SK-N-SH treated with all-trans-retinoic acid at 6 μM for 48 hours (cell line): ENCODE data around the gene ZBTB22.

ENCODE experiments used
- ATAC-seq: fragments of 200-7000 bp; cut with Tn5 transposase; 3 replicates; pipeline ENCODE4 v1.9.1; 2020; ENCODE audit warnings: mild to moderate bottlenecking, moderate library complexity
- ARNTL ChIP-seq: fragments of 450-650 bp; formaldehyde crosslinking; IDR thresholded peaks from 2 replicates; pipeline ENCODE4 v1.5.0; 2020; ENCODE audit warnings: low read depth, mild to moderate bottlenecking, moderate library complexity, borderline replicate concordance
- BACH2 ChIP-seq: fragments of 250-450 bp; sonication (Bioruptor Pico); IDR thresholded peaks from 2 replicates; pipeline ENCODE4 v1.9.0; 2021; ENCODE audit warnings: mild to moderate bottlenecking, borderline replicate concordance
- CSDC2 ChIP-seq: fragments of 250-450 bp; sonication (Bioruptor Pico); IDR thresholded peaks from 2 replicates; pipeline ENCODE4 v1.5.0; 2020; ENCODE audit warnings: mild to moderate bottlenecking, moderate library complexity
- CSRNP3 ChIP-seq: fragments of 250-450 bp; sonication (Bioruptor Pico); IDR thresholded peaks from 2 replicates; pipeline ENCODE4 v1.5.1; 2021; ENCODE audit warnings: mild to moderate bottlenecking, moderate library complexity
- ESRRG ChIP-seq: fragments of 250-450 bp; sonication (Bioruptor Pico); IDR thresholded peaks from 2 replicates; pipeline ENCODE4 v1.6.1; 2021; ENCODE audit warnings: mild to moderate bottlenecking
- GLIS3 ChIP-seq: fragments of 250-450 bp; sonication (Bioruptor Pico); IDR thresholded peaks from 2 replicates; pipeline ENCODE4 v1.5.0; 2020; ENCODE audit warnings: mild to moderate bottlenecking, moderate library complexity
- ISL1 ChIP-seq: fragments of 250-450 bp; sonication (Bioruptor Pico); IDR thresholded peaks from 2 replicates; pipeline ENCODE4 v2.1.2; 2022; ENCODE audit warnings: mild to moderate bottlenecking, moderate library complexity
- OSR1 ChIP-seq: fragments of 250-450 bp; sonication (Bioruptor Pico); IDR thresholded peaks from 2 replicates; pipeline ENCODE4 v1.8.0; 2022; ENCODE audit warnings: moderate library complexity, mild to moderate bottlenecking, inconsistent platforms
- PATZ1 ChIP-seq: fragments of 250-450 bp; sonication (Bioruptor Pico); IDR thresholded peaks from 2 replicates; pipeline ENCODE4 v1.8.0; 2020; ENCODE audit warnings: mild to moderate bottlenecking, moderate library complexity, borderline replicate concordance
- RARB ChIP-seq: fragments of 250-450 bp; sonication (Bioruptor Pico); IDR thresholded peaks from 2 replicates; pipeline ENCODE4 v1.8.0; 2021; ENCODE audit warnings: mild to moderate bottlenecking, moderate library complexity
- TCF4 ChIP-seq: fragments of 250-450 bp; sonication (Bioruptor Pico); IDR thresholded peaks from 2 replicates; pipeline ENCODE4 v1.8.0; 2021; ENCODE audit warnings: mild to moderate bottlenecking, moderate library complexity, borderline replicate concordance
- TOX ChIP-seq: fragments of 250-450 bp; sonication (Bioruptor Pico); IDR thresholded peaks from 2 replicates; pipeline ENCODE4 v1.8.0; 2021; ENCODE audit warnings: mild to moderate bottlenecking, moderate library complexity, borderline replicate concordance
- ZC3H10 ChIP-seq: fragments of 250-450 bp; sonication (Bioruptor Pico); IDR thresholded peaks from 2 replicates; pipeline ENCODE4 v1.5.1; 2021; ENCODE audit warnings: mild to moderate bottlenecking, moderate library complexity
- ZFP3 ChIP-seq: fragments of 250-450 bp; sonication (Bioruptor Pico); IDR thresholded peaks from 2 replicates; pipeline ENCODE4 v1.5.0; 2020; ENCODE audit warnings: mild to moderate bottlenecking, moderate library complexity
- ZFP30 ChIP-seq: fragments of 450-650 bp; formaldehyde crosslinking; IDR thresholded peaks from 2 replicates; pipeline ENCODE4 v1.5.0; 2022; ENCODE audit warnings: mild to moderate bottlenecking, moderate library complexity
- ZNF565 ChIP-seq: fragments of 450-650 bp; formaldehyde crosslinking; conservative IDR thresholded peaks from 2 replicates; pipeline ENCODE4 v1.5.0; 2020; ENCODE audit warnings: low read depth, mild to moderate bottlenecking, moderate library complexity
- ZNF70 ChIP-seq: fragments of 450-650 bp; formaldehyde crosslinking; IDR thresholded peaks from 2 replicates; pipeline ENCODE4 v1.5.0; 2020; ENCODE audit warnings: mild to moderate bottlenecking, moderate library complexity
- ZNF8 ChIP-seq: fragments of 450-650 bp; formaldehyde crosslinking; IDR thresholded peaks from 2 replicates; pipeline ENCODE4 v1.5.0; 2020; ENCODE audit warnings: mild to moderate bottlenecking, moderate library complexity
- TF ChIP-seq, protein P1 (sequence below): fragments of 250-450 bp; sonication (Bioruptor Pico); IDR thresholded peaks from 2 replicates; pipeline ENCODE4 v1.8.0; 2021; ENCODE audit warnings: low read depth, mild to moderate bottlenecking, moderate library complexity, borderline replicate concordance
- TF ChIP-seq, protein P2 (sequence below): fragments of 250-450 bp; sonication (Bioruptor Pico); IDR thresholded peaks from 2 replicates; pipeline ENCODE4 v1.5.0; 2020; ENCODE audit warnings: mild to moderate bottlenecking, moderate library complexity
- TF ChIP-seq, protein P3 (sequence below): fragments of 250-450 bp; sonication (Bioruptor Pico); IDR thresholded peaks from 2 replicates; pipeline ENCODE4 v1.5.1; 2020; ENCODE audit warnings: low read depth, mild to moderate bottlenecking, moderate library complexity

Gene ZBTB22

DNA sequence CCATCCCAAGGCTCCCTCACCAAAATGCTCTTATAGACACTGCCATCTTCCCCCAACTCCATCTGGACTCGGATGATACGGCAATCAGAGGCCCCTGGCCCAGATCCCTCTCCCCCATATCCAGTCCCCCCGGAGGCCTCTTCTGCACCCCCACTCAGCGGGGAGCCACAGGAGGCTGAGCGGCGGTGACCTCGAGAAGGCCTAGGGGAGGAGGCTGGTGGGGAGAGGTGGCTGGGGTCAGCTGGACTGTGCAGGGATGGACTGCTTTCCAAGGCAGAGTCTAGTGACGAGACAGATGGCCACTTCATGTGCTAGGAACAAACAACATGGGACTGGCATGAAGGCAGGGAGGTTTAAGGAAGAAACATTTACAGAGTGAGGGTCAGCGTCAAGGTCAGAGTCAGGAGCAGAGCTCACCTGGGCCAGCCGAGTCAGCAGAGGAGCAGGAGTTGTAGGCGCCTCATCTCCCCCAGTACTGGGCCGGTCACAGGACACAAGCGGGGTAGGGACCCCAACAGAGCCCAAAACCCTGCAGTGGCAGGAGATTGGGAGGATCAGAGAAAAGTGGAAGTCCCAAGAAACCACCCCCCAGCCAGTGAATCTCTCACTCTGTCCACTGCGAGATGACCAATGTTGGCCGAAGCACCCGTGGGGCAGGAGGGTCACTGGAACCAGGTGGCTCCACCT lies 24.4 kb downstream of the ZBTB22 start:
- ATAC-seq = no peak
- TF ChIP-seq CSRNP3 (CRISPR knock-in tag) (no peak), ZNF8 (CRISPR knock-in tag) (no peak), CSDC2 (CRISPR knock-in tag) (no peak), ISL1 (CRISPR knock-in tag) (no peak), PATZ1 (CRISPR knock-in tag) (no peak), TCF4 (CRISPR knock-in tag) (no peak), OSR1 (no peak), ZNF565 (CRISPR knock-in tag) (no peak), ZC3H10 (CRISPR knock-in tag) (no peak), ZNF70 (no peak), ARNTL (CRISPR knock-in tag) (no peak), RARB (CRISPR knock-in tag) (no peak), ESRRG (no peak), TOX (no peak), GLIS3 (CRISPR knock-in tag) (no peak), ZFP30 (no peak)
- TF ChIP-seq, protein P1, sequence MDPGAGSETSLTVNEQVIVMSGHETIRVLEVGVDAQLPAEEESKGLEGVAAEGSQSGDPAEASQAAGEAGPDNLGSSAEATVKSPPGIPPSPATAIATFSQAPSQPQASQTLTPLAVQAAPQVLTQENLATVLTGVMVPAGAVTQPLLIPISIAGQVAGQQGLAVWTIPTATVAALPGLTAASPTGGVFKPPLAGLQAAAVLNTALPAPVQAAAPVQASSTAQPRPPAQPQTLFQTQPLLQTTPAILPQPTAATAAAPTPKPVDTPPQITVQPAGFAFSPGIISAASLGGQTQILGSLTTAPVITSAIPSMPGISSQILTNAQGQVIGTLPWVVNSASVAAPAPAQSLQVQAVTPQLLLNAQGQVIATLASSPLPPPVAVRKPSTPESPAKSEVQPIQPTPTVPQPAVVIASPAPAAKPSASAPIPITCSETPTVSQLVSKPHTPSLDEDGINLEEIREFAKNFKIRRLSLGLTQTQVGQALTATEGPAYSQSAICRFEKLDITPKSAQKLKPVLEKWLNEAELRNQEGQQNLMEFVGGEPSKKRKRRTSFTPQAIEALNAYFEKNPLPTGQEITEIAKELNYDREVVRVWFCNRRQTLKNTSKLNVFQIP = no peak
- TF ChIP-seq, protein P2, sequence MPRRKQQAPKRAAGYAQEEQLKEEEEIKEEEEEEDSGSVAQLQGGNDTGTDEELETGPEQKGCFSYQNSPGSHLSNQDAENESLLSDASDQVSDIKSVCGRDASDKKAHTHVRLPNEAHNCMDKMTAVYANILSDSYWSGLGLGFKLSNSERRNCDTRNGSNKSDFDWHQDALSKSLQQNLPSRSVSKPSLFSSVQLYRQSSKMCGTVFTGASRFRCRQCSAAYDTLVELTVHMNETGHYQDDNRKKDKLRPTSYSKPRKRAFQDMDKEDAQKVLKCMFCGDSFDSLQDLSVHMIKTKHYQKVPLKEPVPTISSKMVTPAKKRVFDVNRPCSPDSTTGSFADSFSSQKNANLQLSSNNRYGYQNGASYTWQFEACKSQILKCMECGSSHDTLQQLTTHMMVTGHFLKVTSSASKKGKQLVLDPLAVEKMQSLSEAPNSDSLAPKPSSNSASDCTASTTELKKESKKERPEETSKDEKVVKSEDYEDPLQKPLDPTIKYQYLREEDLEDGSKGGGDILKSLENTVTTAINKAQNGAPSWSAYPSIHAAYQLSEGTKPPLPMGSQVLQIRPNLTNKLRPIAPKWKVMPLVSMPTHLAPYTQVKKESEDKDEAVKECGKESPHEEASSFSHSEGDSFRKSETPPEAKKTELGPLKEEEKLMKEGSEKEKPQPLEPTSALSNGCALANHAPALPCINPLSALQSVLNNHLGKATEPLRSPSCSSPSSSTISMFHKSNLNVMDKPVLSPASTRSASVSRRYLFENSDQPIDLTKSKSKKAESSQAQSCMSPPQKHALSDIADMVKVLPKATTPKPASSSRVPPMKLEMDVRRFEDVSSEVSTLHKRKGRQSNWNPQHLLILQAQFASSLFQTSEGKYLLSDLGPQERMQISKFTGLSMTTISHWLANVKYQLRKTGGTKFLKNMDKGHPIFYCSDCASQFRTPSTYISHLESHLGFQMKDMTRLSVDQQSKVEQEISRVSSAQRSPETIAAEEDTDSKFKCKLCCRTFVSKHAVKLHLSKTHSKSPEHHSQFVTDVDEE (CRISPR knock-in tag) = no peak
- TF ChIP-seq, protein P3, sequence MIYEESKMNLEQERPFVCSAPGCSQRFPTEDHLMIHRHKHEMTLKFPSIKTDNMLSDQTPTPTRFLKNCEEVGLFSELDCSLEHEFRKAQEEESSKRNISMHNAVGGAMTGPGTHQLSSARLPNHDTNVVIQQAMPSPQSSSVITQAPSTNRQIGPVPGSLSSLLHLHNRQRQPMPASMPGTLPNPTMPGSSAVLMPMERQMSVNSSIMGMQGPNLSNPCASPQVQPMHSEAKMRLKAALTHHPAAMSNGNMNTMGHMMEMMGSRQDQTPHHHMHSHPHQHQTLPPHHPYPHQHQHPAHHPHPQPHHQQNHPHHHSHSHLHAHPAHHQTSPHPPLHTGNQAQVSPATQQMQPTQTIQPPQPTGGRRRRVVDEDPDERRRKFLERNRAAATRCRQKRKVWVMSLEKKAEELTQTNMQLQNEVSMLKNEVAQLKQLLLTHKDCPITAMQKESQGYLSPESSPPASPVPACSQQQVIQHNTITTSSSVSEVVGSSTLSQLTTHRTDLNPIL (CRISPR knock-in tag) = no peak

- no peak for ATAC-seq
- TF ChIP-seq TOX = no peak
- no peak for TF ChIP-seq BACH2 (CRISPR knock-in tag)
- TF ChIP-seq, protein P1 = no peak
- TF ChIP-seq, protein P3 (CRISPR knock-in tag) = no peak
- TF ChIP-seq ZFP3 (CRISPR knock-in tag) = no peak
- TF ChIP-seq, protein P2 (CRISPR knock-in tag) = no peak
- no peak for TF ChIP-seq CSRNP3 (CRISPR knock-in tag)
- TF ChIP-seq ZNF8 (CRISPR knock-in tag) = no peak
- TF ChIP-seq ZNF565 (CRISPR knock-in tag) = no peak
- no peak for TF ChIP-seq CSDC2 (CRISPR knock-in tag)
- no peak for TF ChIP-seq ESRRG
Measured at GRCh38 chr6:33290459-33290858, 27.1 kb downstream of the ZBTB22 start.
